WTC11 (cell line): ENCODE data around the gene ADAM33. TPM values are rescaled to one million over a fixed set of nuclear protein-coding genes. Genes with fewer than 3 reads are reported as not detected.

Experiments used
- ATAC-seq: fragments of 200-7000 bp; cut with Tn5 transposase; 2 replicates; pipeline ENCODE4 v1.10.0; 2021; ENCODE audit warnings: mild to moderate bottlenecking, moderate library complexity
- CTCF ChIA-PET: fragments of 300-600 bp; sonication (Branson Sonifier 250); formaldehyde crosslinking; loops from one replicate; lab custom pipeline; 2021; ENCODE audit warnings: antibody characterized with exemption; lab: Charles Lee
- POLR2A ChIA-PET: fragments of 350-600 bp; sonication (Branson Sonifier 250); formaldehyde crosslinking; loops from one replicate; lab custom pipeline; 2021; ENCODE audit warnings: antibody characterized with exemption; lab: Charles Lee
- DNase-seq: peaks from one replicate; pipeline ENCODE4 v3.0.0; 2021; ENCODE audit warnings: low spot score
- H3K27ac Mint-ChIP-seq: 2 replicates; pipeline ENCODE4 v1.8.0; 2021; ENCODE audit warnings: mixed read lengths
- H3K27me3 Mint-ChIP-seq: 2 replicates; pipeline ENCODE4 v1.8.0; 2021; ENCODE audit warnings: low read depth, mild to moderate bottlenecking, moderate library complexity, mixed read lengths
- H3K36me3 Mint-ChIP-seq: 2 replicates; pipeline ENCODE4 v1.8.0; 2021; ENCODE audit warnings: mixed read lengths
- H3K4me1 Mint-ChIP-seq: 2 replicates; pipeline ENCODE4 v1.8.0; 2022; ENCODE audit warnings: mixed read lengths
- H3K4me3 Mint-ChIP-seq: 2 replicates; pipeline ENCODE4 v1.8.0; 2021; ENCODE audit warnings: mild to moderate bottlenecking, moderate library complexity, mixed read lengths
- H3K9me3 Mint-ChIP-seq: 2 replicates; pipeline ENCODE4 v1.8.0; 2021; ENCODE audit warnings: mixed read lengths
- CBFB ChIP-seq: sonication (generic); formaldehyde crosslinking; IDR thresholded peaks from 2 replicates; pipeline ENCODE4 v1.8.1; 2022; ENCODE audit warnings: mild to moderate bottlenecking, low read depth, missing genetic modification reagents
- CREM ChIP-seq: sonication (generic); formaldehyde crosslinking; IDR thresholded peaks from 2 replicates; pipeline ENCODE4 v1.8.1; 2022; ENCODE audit warnings: mild to moderate bottlenecking, missing genetic modification reagents, moderate library complexity
- E2F1 ChIP-seq: sonication (generic); formaldehyde crosslinking; IDR thresholded peaks from 2 replicates; pipeline ENCODE4 v1.8.0; 2022; ENCODE audit warnings: mild to moderate bottlenecking, missing genetic modification reagents
- ELF4 ChIP-seq: sonication (generic); formaldehyde crosslinking; IDR thresholded peaks from 2 replicates; pipeline ENCODE4 v1.8.1; 2022; ENCODE audit warnings: low read depth, mild to moderate bottlenecking, moderate library complexity, missing genetic modification reagents
- FOXJ3 ChIP-seq: sonication (generic); formaldehyde crosslinking; IDR thresholded peaks from 2 replicates; pipeline ENCODE4 v1.9.0; 2021; ENCODE audit warnings: missing genetic modification reagents, mild to moderate bottlenecking, borderline replicate concordance
- FOXP1 ChIP-seq: sonication (generic); formaldehyde crosslinking; IDR thresholded peaks from 2 replicates; pipeline ENCODE4 v1.8.0; 2022; ENCODE audit warnings: missing genetic modification reagents, mild to moderate bottlenecking, moderate library complexity, borderline replicate concordance
- FOXP4 ChIP-seq: sonication (generic); formaldehyde crosslinking; IDR thresholded peaks from 2 replicates; pipeline ENCODE4 v1.8.0; 2022; ENCODE audit warnings: mild to moderate bottlenecking, missing genetic modification reagents
- HMGA2 ChIP-seq: fragments of 250-450 bp; sonication (Bioruptor Pico); IDR thresholded peaks from 2 replicates; pipeline ENCODE4 v1.4.0; 2021; ENCODE audit warnings: mild to moderate bottlenecking, moderate library complexity
- IRF1 ChIP-seq: sonication (generic); formaldehyde crosslinking; IDR thresholded peaks from 2 replicates; pipeline ENCODE4 v1.8.0; 2023; ENCODE audit warnings: missing genetic modification reagents
- MYBL2 ChIP-seq: sonication (generic); formaldehyde crosslinking; IDR thresholded peaks from 2 replicates; pipeline ENCODE4 v1.8.1; 2023; ENCODE audit warnings: mild to moderate bottlenecking, moderate library complexity, missing genetic modification reagents
- PRDM15 ChIP-seq: sonication (generic); formaldehyde crosslinking; IDR thresholded peaks from 2 replicates; pipeline ENCODE4 v1.8.0; 2022; ENCODE audit warnings: missing genetic modification reagents
- RELA ChIP-seq: sonication (generic); formaldehyde crosslinking; IDR thresholded peaks from 2 replicates; pipeline ENCODE4 v1.8.1; 2022; ENCODE audit warnings: missing genetic modification reagents, mild to moderate bottlenecking, borderline replicate concordance
- SMAD3 ChIP-seq: sonication (generic); formaldehyde crosslinking; IDR thresholded peaks from 2 replicates; pipeline ENCODE4 v1.8.0; 2022; ENCODE audit warnings: missing genetic modification reagents, mild to moderate bottlenecking, borderline replicate concordance
- SMAD4 ChIP-seq: sonication (generic); formaldehyde crosslinking; IDR thresholded peaks from 2 replicates; pipeline ENCODE4 v1.8.0; 2022; ENCODE audit warnings: mild to moderate bottlenecking, missing genetic modification reagents
- SOX15 ChIP-seq: fragments of 250-450 bp; sonication (Bioruptor Pico); IDR thresholded peaks from 2 replicates; pipeline ENCODE4 v1.9.0; 2021; ENCODE audit warnings: mild to moderate bottlenecking
- STAT6 ChIP-seq: sonication (generic); formaldehyde crosslinking; conservative IDR thresholded peaks from 2 replicates; pipeline ENCODE4 v1.8.1; 2023; ENCODE audit warnings: mild to moderate bottlenecking, low read depth, missing genetic modification reagents, moderate library complexity
- TP53 ChIP-seq: sonication (generic); formaldehyde crosslinking; IDR thresholded peaks from 2 replicates; pipeline ENCODE4 v1.8.1; 2023; ENCODE audit warnings: mild to moderate bottlenecking, missing genetic modification reagents
- USF1 ChIP-seq: sonication (generic); formaldehyde crosslinking; IDR thresholded peaks from 2 replicates; pipeline ENCODE4 v1.8.0; 2022; ENCODE audit warnings: mild to moderate bottlenecking, missing genetic modification reagents
- ZBTB21 ChIP-seq: sonication (generic); formaldehyde crosslinking; IDR thresholded peaks from 2 replicates; pipeline ENCODE4 v1.8.1; 2023; ENCODE audit warnings: mild to moderate bottlenecking, missing genetic modification reagents, borderline replicate concordance
- ZNF671 ChIP-seq: fragments of 250-450 bp; sonication (Bioruptor Pico); IDR thresholded peaks from 2 replicates; pipeline ENCODE4 v1.8.0; 2021; ENCODE audit warnings: mild to moderate bottlenecking
- total RNA-seq: library from RNA; stranded (reverse); gene quantifications from 3 replicates; pipeline ENCODE4 v1.2.3, GENCODE V29; 2021

Gene ADAM33
- total RNA-seq, 1 experiment from 2014 or later: 5.3 TPM

- no peak for TF ChIP-seq USF1
- TF ChIP-seq SMAD4 (CRISPR knock-in tag): no peak
- no peak for TF ChIP-seq SMAD3 (CRISPR knock-in tag)
- TF ChIP-seq CBFB (CRISPR knock-in tag): no peak
- TF ChIP-seq ZBTB21 (CRISPR knock-in tag): no peak
- no peak for TF ChIP-seq TP53
- no peak for TF ChIP-seq RELA
- no peak for TF ChIP-seq HMGA2 (CRISPR knock-in tag)
- TF ChIP-seq ZNF671 (CRISPR knock-in tag): no peak
- TF ChIP-seq ELF4 (CRISPR knock-in tag): no peak
- no peak for TF ChIP-seq IRF1
- TF ChIP-seq FOXP1 (CRISPR knock-in tag): no peak
- TF ChIP-seq FOXJ3 (CRISPR knock-in tag): no peak
- TF ChIP-seq, all 79 proteins: peak for 0
- H3K27me3 Mint-ChIP-seq: peaks cover 51% of the 10 kb centered on the region
- no peak for ATAC-seq
- CTCF ChIA-PET: interaction anchor here (1.1 to 5.5 kb wide), 6 partner anchors 16 to 166 kb away, joined by 3 to 43 read pairs (median 5); partner anchors contain the start of gene ADISSP
- no peaks in the 10 kb centered on the region for H3K36me3 Mint-ChIP-seq
- H3K9me3 Mint-ChIP-seq: no peaks in the 10 kb centered on the region
- POLR2A ChIA-PET: no interaction called here
- no peak overlapping the region for H3K27ac Mint-ChIP-seq
- DNase-seq: no peak
- H3K4me3 Mint-ChIP-seq: no peak overlapping the region
- peaks cover 25% of the 10 kb centered on the region for H3K4me1 Mint-ChIP-seq
Measured at GRCh38 chr20:3729378-3729777, 47.6 kb upstream of the ADAM33 start.

- H3K4me1 Mint-ChIP-seq: peaks cover 25% of the 10 kb centered on the region
- CTCF ChIA-PET: interaction anchor here (1.1 to 5.5 kb wide), 6 partner anchors 16 to 166 kb away, joined by 3 to 43 read pairs (median 5); partner anchors contain the start of gene ADISSP
- TF ChIP-seq HMGA2 (CRISPR knock-in tag): no peak
- no peak for TF ChIP-seq SOX15 (CRISPR knock-in tag)
- no peak for TF ChIP-seq E2F1 (CRISPR knock-in tag)
- TF ChIP-seq TP53: no peak
- no peak for TF ChIP-seq MYBL2 (CRISPR knock-in tag)
- TF ChIP-seq, all 79 proteins: peak for 0
- Mint-ChIP-seq H3K4me3 (no peak overlapping the region), H3K27me3 (peaks cover 51% of the 10 kb centered on the region), H3K9me3 (no peaks in the 10 kb centered on the region), H3K36me3 (no peaks in the 10 kb centered on the region), H3K27ac (no peak overlapping the region)
- ATAC-seq: no peak
- POLR2A ChIA-PET: no interaction called here
- no peak for DNase-seq
Measured at GRCh38 chr20:3728876-3729275, 47.1 kb upstream of the ADAM33 start.

GRCh38 chr20:3728354-3728753 is 46.5 kb upstream of the ADAM33 start:
- Mint-ChIP-seq H3K4me3 (no peak overlapping the region), H3K27ac (no peak overlapping the region), H3K36me3 (no peaks in the 10 kb centered on the region), H3K9me3 (no peaks in the 10 kb centered on the region), H3K27me3 (peaks cover 46% of the 10 kb centered on the region), H3K4me1 (peaks cover 22% of the 10 kb centered on the region)
- ChIA-PET POLR2A (no interaction called here), CTCF (interaction anchor here (1.1 to 5.5 kb wide), 7 partner anchors 8 to 52 kb away, joined by 3 to 43 read pairs (median 5); partner anchors contain the start of gene ADISSP)
- DNase-seq (no peak), ATAC-seq (no peak)
- TF ChIP-seq FOXP4 (CRISPR knock-in tag): no peak
- TF ChIP-seq CREM: no peak
- no peak for TF ChIP-seq PRDM15
- TF ChIP-seq STAT6 (CRISPR knock-in tag): no peak
- no peak for TF ChIP-seq TP53
